HG03520 (cell line): ENCODE measurements around the gene POLD2.
A peak's percentile ranks its signal among the peaks of the same experiment; 100 is the strongest.

Source experiments
- ATAC-seq: cut with Tn5 transposase; IDR thresholded peaks from one replicate; pipeline ENCODE4 v1.9.1; 2021; ENCODE audit warnings: mild to moderate bottlenecking, moderate library complexity; ENCODE audit not compliant: unreplicated experiment

Gene POLD2

GRCh38 chr7:44152971-44153947 lies 29.9 kb upstream of the POLD2 start:
- ATAC-seq: no peak

- no peak for ATAC-seq
Observed at GRCh38 chr7:44151956-44152355, 28.6 kb upstream of the POLD2 start.

GRCh38 chr7:44150966-44151941 lies 27.9 kb upstream of the POLD2 start:
- ATAC-seq: no peak

- ATAC-seq: peak; percentile 71
Observed at GRCh38 chr7:44150466-44150832, 27.1 kb upstream of the POLD2 start.

GRCh38 chr7:44149571-44150465 lies 26.5 kb upstream of the POLD2 start:
- ATAC-seq: no peak

GRCh38 chr7:44148961-44149536 lies 25.7 kb upstream of the POLD2 start:
- no peak for ATAC-seq

GRCh38 chr7:44148166-44148565 lies 24.8 kb upstream of the POLD2 start:
- ATAC-seq: no peak

- no peak for ATAC-seq
Observed at GRCh38 chr7:44147026-44147991, 24.0 kb upstream of the POLD2 start.

GRCh38 chr7:44145969-44146911 lies 22.9 kb upstream of the POLD2 start:
- ATAC-seq: no peak

- ATAC-seq: no peak
Observed at GRCh38 chr7:44145479-44145968, 22.2 kb upstream of the POLD2 start.

GRCh38 chr7:44144968-44145478 lies 21.7 kb upstream of the POLD2 start:
- no peak for ATAC-seq

GRCh38 chr7:44144426-44144967 lies 21.1 kb upstream of the POLD2 start:
- no peak for ATAC-seq

- no peak for ATAC-seq
Observed at GRCh38 chr7:44143646-44144250, 20.4 kb upstream of the POLD2 start.

GRCh38 chr7:44142028-44142427 lies 18.7 kb upstream of the POLD2 start:
- ATAC-seq: no peak

GRCh38 chr7:44141221-44141850 lies 18.0 kb upstream of the POLD2 start, which contains the start of gene MYL7:
MYL7 (minus strand) TSS chr7:44141332; CDS start chr7:44141305, 27 bp downstream.
- no peak for ATAC-seq

GRCh38 chr7:44140341-44140740 lies 17.0 kb upstream of the POLD2 start:
- ATAC-seq: no peak
